AG08396 (cell line): ENCODE data around the gene LBHD2.

ENCODE experiments used
- DNase-seq: peaks from one replicate; pipeline ENCODE4 v3.0.0; 2012; ENCODE audit warnings: low spot score, mixed read lengths

The LBHD2 gene

GRCh38 chr14:103132381-103133209 is 48.6 kb downstream of the LBHD2 start:
- no peak for DNase-seq

GRCh38 chr14:103133210-103134140 is 49.5 kb downstream of the LBHD2 start:
- DNase-seq: no peak

DNA sequence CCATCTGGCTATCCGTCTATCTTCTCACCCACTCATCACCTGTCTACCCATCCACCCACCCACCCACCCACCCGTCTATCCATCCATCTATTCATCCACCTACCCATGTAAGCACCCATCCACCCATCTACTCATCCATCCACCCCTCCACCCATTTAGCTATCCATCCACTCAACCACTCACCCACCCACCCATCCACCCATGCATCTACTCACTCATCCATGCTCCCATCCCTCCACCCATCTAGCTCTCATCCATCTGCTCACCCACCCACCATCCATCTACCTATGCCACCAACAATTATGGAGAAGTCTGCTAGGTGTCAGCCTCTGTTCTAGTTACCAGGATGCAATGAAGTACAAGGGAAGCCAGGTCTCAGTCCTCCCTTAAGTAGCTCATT is 50.4 kb downstream of the LBHD2 start:
- no peak for DNase-seq

DNA sequence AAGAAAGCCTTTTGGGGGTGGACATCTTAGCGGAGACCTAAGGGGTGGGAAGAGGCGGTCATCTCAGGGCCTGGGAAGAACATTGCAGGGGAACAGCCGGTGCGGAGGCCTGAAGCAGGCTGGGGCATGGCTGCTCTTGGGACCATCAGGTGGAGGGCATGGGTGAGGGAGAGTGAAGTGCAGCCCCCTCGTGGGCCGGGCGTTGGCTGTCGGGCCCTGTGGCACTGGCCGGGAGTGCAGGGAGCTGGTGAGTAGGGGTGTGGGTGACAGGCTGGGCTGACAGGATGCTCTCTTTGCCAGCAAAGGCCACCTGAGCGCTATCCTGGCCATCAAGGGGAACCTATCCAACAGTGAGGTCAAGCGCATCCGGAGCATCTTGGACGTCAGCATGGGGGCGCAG is 50.9 kb downstream of the LBHD2 start:
- DNase-seq: no peak

DNA sequence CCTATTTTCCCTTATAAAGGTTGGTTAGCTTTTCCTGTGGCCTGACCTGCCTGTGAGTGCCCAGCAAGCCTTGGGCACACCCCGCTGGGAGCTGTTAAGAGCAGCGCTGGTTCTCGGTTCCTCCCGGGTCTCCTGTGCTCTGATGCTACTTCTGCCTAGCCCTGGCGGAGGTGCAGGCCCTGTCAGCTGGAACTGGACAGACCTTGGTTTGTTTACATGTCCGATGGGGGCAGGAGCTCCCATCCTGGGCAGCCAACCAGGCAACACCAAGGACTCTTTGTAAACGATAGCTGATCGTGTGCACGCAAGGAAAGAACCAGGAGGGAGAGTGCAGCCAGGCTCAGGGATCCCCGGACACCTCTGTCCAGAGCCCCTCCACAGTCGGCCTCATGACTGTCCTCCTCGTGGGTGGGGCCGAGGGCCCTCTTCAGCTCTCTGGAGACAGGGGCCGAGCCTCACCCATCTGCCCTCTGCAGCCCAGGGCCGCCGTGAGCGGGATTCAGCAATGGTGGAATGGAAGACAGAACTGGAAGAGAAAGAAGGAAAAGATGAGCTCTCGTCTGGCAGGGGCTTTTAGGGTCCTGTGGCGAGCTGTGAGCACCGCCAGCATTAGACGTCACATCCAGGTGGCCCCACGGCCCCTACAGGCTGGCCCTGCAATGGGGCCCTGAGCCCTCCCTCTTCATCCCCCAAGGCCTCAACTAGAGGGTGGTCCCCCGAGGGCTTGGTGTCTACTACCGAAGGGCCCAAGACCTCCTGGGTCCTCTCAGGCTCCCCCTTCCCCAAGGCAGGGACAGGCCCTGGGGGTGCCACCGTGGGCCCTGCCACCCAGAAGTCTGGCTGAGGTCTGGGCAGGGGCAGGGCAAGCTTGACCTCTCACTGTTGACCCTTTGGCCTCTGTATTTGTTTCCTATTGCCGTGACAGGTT is 51.6 kb downstream of the LBHD2 start:
- DNase-seq: no peak

GRCh38 chr14:103136388-103137271 is 52.6 kb downstream of the LBHD2 start:
- DNase-seq: peak; percentile 83

DNA sequence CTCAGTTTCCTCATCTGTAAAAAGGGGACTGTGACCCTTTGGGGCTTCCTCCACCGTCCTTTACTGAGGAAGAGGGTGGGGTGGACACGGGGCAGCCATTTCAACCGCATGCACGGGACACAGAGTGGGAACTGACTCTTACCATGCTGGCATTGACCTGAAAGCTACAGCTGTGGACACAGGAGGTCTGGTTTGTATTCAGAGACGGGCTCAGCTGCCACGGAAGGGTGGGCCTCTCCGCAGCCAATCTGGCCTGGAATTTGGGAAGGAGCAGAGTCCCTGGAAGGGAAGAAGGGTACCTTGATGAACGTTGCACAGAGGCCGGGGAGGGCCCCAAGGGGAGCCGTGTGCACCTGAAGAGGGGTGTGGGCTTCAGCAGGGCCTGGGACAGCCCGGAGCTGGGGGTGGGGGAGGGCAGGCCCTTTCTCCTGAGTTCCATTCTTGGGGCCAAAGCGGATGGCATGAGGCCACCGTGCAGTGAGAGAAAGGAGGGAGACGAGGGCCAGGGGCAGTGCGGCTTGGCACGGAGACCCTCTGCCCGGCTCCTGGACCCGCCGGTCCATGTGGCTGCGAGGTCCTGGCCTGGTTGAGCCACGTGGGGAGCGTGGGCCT is 53.8 kb downstream of the LBHD2 start:
- no peak for DNase-seq

DNA sequence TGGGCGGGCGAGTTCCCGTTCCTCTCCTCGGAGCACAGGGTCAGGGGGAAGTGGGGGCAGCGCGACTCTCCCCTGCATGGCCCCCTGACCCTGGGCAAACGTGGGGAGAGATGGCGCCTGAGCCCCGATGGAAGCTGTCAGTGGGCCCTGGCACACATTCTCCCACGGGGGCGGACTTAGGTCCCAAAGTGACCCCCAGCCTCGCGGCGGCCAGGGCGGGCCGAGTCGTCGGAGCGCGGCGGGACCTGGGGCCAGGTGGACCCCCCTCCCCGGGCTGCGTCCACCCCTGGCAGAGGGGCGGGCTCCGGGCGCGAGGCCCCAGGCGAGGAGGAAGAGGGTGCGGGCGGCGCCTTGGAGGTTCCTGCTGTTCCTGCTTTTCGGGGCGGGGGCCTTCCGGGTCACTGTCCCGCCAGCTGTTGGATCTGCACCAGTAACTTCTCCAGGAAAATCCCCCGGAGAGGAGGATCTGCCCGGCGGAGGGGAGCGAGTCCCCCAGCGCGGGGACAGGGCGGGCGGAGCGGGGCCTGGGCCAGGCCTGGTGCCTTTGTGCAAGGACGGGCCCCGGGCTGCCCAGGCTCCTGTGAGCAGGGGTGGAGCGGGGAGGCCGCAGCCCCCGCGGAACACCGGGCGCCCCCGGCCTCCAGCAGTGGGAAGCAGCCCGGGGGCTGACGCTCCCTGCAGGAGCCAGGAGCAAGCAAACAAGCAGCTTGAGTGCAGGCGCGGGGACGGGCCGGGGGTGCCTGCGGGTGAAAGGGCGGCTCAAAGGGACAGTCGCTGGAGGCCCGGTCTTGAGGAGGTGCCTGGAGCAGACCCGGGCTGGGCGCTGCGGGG is 54.5 kb downstream of the LBHD2 start:
- DNase-seq: no peak

DNA sequence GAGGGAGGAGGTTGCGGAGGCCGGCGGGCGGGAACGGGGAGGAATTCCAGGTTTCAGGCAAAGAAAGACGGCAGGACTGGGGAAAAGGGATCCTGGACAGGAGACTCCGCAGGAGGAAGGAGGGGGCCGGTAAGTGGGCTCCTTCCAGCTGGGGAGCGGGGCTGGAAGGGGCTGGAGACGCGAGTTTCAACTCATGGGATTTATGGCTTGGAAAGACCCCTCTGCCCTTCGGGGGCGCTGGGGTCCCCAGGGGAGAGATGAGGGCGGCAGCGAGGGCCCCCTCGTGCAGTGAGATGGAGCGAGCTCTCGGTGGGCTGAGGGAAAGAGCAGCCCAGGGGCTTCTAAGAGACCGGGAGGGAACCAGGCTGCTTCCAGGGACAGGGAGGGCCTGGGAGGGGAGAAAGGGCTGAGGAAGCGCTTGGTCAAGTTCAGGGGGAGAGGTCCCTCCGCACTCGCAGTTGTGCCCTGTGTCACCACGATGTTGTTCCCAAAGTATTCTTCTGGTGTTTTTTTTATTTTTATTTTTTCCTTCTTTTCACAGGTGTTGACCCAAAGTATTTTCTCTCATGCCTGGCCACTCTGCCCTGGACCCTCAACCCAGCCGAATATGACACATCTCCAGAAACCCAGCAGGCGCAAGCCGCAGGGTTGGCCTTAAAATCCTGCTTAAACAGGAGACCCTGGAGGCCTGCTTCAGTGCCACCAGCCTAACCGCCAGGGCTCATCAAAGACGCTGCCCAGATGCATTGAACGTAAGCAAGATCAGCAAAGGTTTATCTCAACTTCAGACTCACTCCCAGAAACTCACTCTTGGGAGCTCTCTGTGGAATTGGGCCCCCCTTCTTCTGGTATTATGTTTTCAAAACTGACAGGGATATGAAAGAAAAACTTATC is 55.4 kb downstream of the LBHD2 start:
- no peak for DNase-seq
